HG03108 (cell line): Measurements from ENCODE around the gene STXBP3.

Source experiments
- ATAC-seq: cut with Tn5 transposase; IDR thresholded peaks from one replicate; pipeline ENCODE4 v1.9.1; 2021; ENCODE audit warnings: moderate library complexity; ENCODE audit not compliant: unreplicated experiment

Gene STXBP3

GRCh38 chr1:108792420-108792819 lies 45.9 kb downstream of the STXBP3 start:
- no peak for ATAC-seq

- no peak for ATAC-seq
Measured at GRCh38 chr1:108799001-108799400, 52.5 kb downstream of the STXBP3 start.

GRCh38 chr1:108801101-108801500 lies 54.6 kb downstream of the STXBP3 start:
- ATAC-seq: no peak

GRCh38 chr1:108803548-108803947 lies 57.1 kb downstream of the STXBP3 start:
- ATAC-seq: no peak

- no peak for ATAC-seq
Measured at GRCh38 chr1:108808438-108808837, 62.0 kb downstream of the STXBP3 start.

- no peak for ATAC-seq
Measured at GRCh38 chr1:108811611-108812010, 65.1 kb downstream of the STXBP3 start.

GRCh38 chr1:108813326-108813725 lies 66.9 kb downstream of the STXBP3 start:
- ATAC-seq: no peak

- ATAC-seq: no peak
Measured at GRCh38 chr1:108814343-108815125, 68.1 kb downstream of the STXBP3 start.

- no peak for ATAC-seq
Measured at GRCh38 chr1:108815566-108815965, 69.1 kb downstream of the STXBP3 start.

- no peak for ATAC-seq
Measured at GRCh38 chr1:108816049-108816893, 69.8 kb downstream of the STXBP3 start.

- no peak for ATAC-seq
Measured at GRCh38 chr1:108817016-108817415, 70.5 kb downstream of the STXBP3 start.

GRCh38 chr1:108817811-108818210 lies 71.3 kb downstream of the STXBP3 start:
- no peak for ATAC-seq

- no peak for ATAC-seq
Measured at GRCh38 chr1:108819878-108820277, 73.4 kb downstream of the STXBP3 start.

- no peak for ATAC-seq
Measured at GRCh38 chr1:108823632-108824031, 77.2 kb downstream of the STXBP3 start.

- no peak for ATAC-seq
Measured at GRCh38 chr1:108824051-108824450, 77.6 kb downstream of the STXBP3 start.

GRCh38 chr1:108826081-108826635 lies 79.7 kb downstream of the STXBP3 start:
- no peak for ATAC-seq

GRCh38 chr1:108828074-108828961 lies 81.8 kb downstream of the STXBP3 start:
- ATAC-seq: no peak

- no peak for ATAC-seq
Measured at GRCh38 chr1:108829498-108829916, 83.0 kb downstream of the STXBP3 start.

GRCh38 chr1:108830119-108831008 lies 83.9 kb downstream of the STXBP3 start:
- ATAC-seq: no peak

- no peak for ATAC-seq
Measured at GRCh38 chr1:108831225-108831624, 84.8 kb downstream of the STXBP3 start.
